ENCODE measurements around the gene SLC22A17.

SLC22A17 gene

DNA sequence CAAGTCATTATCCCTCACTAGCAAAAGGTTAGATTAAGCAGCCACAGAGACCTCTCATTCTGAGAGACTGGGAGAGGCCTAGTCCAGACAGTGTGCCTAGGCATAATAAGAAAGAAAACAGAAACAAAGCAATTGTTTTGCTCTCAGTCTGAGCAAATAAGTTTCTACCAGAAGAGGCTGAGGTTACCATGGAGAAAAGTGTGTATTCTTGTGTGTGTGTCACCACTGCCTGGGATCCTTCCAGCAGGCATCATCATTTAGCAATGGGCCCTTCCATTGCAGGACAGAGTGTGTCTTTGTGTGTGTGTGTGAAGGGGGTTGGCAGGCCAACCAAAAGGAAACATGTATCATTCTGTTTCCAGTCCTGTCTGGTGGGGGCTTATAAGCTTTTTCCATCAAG, 8.6 kb upstream of the SLC22A17 start:
- no peak overlapping the region for H3K4me3 ChIP-seq (ENCODE audit: low read depth, low read length)
- TF ChIP-seq, protein P1, sequence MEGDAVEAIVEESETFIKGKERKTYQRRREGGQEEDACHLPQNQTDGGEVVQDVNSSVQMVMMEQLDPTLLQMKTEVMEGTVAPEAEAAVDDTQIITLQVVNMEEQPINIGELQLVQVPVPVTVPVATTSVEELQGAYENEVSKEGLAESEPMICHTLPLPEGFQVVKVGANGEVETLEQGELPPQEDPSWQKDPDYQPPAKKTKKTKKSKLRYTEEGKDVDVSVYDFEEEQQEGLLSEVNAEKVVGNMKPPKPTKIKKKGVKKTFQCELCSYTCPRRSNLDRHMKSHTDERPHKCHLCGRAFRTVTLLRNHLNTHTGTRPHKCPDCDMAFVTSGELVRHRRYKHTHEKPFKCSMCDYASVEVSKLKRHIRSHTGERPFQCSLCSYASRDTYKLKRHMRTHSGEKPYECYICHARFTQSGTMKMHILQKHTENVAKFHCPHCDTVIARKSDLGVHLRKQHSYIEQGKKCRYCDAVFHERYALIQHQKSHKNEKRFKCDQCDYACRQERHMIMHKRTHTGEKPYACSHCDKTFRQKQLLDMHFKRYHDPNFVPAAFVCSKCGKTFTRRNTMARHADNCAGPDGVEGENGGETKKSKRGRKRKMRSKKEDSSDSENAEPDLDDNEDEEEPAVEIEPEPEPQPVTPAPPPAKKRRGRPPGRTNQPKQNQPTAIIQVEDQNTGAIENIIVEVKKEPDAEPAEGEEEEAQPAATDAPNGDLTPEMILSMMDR (IDR thresholded peaks at IDR 0.05; ENCODE audit: control insufficient read depth, extremely low read depth, insufficient read depth) = no peak
- no peak for DNase-seq (ENCODE audit: low read depth)

DNA sequence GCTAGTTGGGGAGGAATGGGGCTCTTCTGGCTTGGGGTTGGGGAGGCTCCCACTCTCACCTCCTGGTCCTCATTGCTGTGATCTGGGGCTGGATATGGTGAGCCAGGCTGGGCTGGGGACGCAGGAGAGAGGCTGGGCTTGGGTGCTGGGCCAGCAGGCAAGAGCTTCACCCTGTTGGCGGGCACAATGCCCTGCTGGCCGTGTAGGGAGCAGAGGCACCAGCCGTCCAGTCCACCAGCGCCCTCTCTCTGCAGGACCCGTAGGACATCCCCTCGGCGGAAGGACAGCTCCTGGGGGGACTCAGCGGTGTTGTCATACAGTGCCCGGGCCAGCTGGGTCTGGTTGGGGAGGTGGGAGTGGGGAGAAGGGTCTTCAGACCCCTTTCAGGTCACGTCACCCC, 7.8 kb upstream of the SLC22A17 start:
- no peak for DNase-seq (ENCODE audit: low read depth)
- TF ChIP-seq, protein P1 (IDR thresholded peaks at IDR 0.05; ENCODE audit: control insufficient read depth, extremely low read depth, insufficient read depth) = peak; percentile 7; the same call in 1 of the 2 replicates

DNA sequence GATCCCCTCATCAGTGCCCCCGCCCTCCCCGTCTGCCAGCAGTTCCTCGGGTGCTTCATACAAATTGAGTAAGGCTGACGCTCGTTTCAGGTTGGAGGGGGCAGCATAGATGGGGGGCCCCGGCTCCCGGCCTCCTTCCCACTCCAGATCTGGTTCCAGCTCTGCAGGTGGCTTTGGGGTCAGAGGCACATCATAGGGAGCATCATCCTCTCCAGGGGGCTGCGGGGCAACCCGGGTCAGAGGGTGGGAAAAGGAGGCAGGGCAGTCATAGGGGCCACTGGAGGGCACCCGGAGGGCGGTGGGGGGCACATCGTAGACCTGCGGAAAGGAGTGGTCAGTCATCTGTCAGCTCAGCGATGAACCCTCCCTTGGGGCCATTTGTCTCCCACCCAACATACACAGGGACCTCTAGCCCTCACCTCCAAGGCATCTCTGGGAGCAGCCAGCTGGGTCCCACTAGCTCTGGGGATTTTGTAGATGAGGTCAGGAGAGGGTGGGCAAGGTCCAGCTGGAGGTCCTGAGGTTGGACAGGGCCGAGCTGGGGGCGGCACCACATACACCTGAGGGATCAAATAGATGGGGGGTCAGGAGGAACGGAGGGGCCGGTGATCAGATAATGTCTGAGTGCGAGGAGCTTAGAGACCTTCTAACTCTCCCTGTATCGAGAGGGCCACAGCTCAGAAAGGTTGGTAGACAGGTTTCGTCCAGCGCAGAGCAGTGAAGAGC, 7.2 kb upstream of the SLC22A17 start:
- H3K4me3 ChIP-seq (ENCODE audit: low read depth, low read length) = no peak overlapping the region
- TF ChIP-seq, protein P1 (IDR thresholded peaks at IDR 0.05; ENCODE audit: control insufficient read depth, extremely low read depth, insufficient read depth) = no peak
- DNase-seq (ENCODE audit: low read depth) = no peak

More for the DNA sequence above, 7.8 kb upstream of the SLC22A17 start:
- no peak overlapping the region for H3K4me3 ChIP-seq (ENCODE audit: low read depth, low read length)

DNA sequence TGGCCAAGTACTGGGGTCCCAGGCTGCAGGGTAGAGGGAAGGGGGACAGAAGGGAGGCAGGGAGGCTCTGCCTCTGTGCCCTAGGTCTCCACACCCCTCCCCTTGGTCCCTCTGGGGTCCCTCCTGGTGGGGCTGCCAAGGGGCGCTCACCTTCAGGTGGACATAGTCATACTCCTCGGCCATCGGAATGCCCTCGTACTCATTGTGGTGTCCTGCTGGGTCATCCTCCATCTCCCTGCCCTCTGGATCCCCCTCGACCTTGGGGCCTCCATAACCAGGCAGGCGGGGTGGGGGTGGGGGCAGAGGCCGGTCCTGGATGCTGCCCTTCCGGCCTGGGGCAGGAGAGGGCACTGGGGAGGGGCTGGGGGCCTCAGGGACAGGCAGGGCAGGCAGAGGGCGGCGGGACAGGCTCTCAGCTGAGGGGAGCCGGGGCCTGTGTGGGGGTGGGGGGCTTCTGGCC, 6.5 kb upstream of the SLC22A17 start:
- TF ChIP-seq, protein P1 (IDR thresholded peaks at IDR 0.05; ENCODE audit: control insufficient read depth, extremely low read depth, insufficient read depth) = no peak
- H3K4me3 ChIP-seq (ENCODE audit: low read depth, low read length) = no peak overlapping the region
- DNase-seq (ENCODE audit: low read depth) = no peak

DNA sequence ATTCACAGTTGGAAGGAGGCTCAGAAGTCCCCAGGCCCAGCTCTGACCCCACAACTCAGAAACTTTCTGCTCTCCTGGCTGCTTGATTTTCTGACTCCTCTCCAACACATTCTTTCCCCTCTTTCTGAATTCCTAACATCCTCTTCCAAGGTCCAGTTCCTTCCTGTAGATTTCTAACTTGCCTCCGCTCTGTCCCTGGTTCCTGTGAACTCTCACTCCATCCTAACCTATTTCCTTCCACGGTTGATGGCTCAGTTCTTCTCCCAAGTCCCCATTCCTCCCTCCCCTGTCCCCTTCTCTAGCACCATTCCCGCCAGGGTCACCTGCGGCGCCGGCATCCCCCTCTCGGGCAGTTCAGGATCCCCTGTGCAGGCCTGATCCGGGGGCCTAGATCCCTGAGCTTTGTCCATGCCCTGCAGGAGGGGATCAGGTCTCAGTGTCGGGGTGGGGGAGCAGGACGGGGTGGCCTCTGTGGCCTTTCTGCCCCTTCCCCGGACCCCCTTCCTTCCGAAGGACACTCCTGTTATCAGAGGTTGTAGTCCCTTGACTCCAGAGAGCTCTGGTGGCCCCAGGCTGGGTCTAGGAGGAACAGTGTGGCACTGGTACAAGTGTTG, 6.0 kb upstream of the SLC22A17 start:
- TF ChIP-seq, protein P1 (IDR thresholded peaks at IDR 0.05; ENCODE audit: control insufficient read depth, extremely low read depth, insufficient read depth) = no peak
- no peak overlapping the region for H3K4me3 ChIP-seq (ENCODE audit: low read depth, low read length)
- no peak for DNase-seq (ENCODE audit: low read depth)

DNA sequence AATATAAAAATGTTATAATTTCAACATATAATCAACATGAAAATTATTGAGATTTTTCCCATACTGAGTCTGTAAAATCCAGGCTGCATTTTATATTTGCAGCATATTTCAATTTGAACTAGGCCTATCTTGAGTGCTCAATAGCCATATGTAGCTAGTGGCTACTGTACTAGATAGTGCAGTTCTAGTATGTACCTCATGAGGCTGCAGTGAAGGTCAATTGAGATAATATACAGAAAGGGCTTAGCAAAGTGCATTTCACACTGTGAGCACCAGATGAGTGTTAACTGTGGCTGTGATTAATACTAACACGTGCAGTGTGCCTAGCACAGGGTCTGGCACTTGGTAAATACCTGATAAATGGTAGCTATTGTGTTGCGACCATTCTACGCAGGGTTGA, 5.4 kb upstream of the SLC22A17 start:
- TF ChIP-seq, protein P1 (IDR thresholded peaks at IDR 0.05; ENCODE audit: control insufficient read depth, extremely low read depth, insufficient read depth) = no peak
- H3K4me3 ChIP-seq (ENCODE audit: low read depth, low read length) = no peak overlapping the region
- DNase-seq (ENCODE audit: low read depth) = no peak

All from LNCaP clone FGC (cell line).